IMR-90 (cell line): ENCODE data around the gene NPM1. TPM values are rescaled to one million over a fixed set of nuclear protein-coding genes. Genes with fewer than 3 reads are reported as not detected.

Experiments used
- ATAC-seq: fragments of 200-7000 bp; cut with Tn5 transposase; 2 replicates; pipeline ENCODE4 v1.9.1; 2020; ENCODE audit warnings: low read depth, mild to moderate bottlenecking, moderate library complexity
- BruUV-seq: library from RNA; stranded (reverse); fragments of 400-500 nt; replicated peaks from 2 replicates; lab custom pipeline; 2021; lab: Mats Ljungman, UMichigan
- CTCF ChIA-PET: fragments of 300-600 bp; formaldehyde crosslinking; extraction: SDS; loops from one replicate; lab custom pipeline; 2021; ENCODE audit warnings: antibody characterized with exemption; lab: Yijun Ruan, JAX
- POLR2A ChIA-PET: fragments of 300-600 bp; sonication (Branson Sonifier 250); formaldehyde crosslinking; loops from one replicate; lab custom pipeline; 2022; ENCODE audit warnings: antibody characterized with exemption; ENCODE audit not compliant: unreplicated experiment; lab: Charles Lee
- DNase-seq: peaks from one replicate; pipeline ENCODE4 v3.0.0; 2013
- H2AFZ ChIP-seq: replicated peaks from 2 replicates; pipeline ENCODE3; 2013; ENCODE audit warnings: low read length, mild to moderate bottlenecking; ENCODE audit not compliant: poor library complexity
- H2AK5ac ChIP-seq: 2 replicates; pipeline ENCODE4 v1.6.1; 2013; ENCODE audit warnings: low read depth, low read length, inconsistent platforms
- H2AK9ac ChIP-seq: replicated peaks from 2 replicates; pipeline ENCODE3; 2013; ENCODE audit warnings: mild to moderate bottlenecking, low read depth, low read length, moderate library complexity; ENCODE audit not compliant: poor library complexity
- H2BK120ac ChIP-seq: 2 replicates; pipeline ENCODE4 v1.6.1; 2013; ENCODE audit warnings: low read depth, low read length, inconsistent platforms
- H2BK15ac ChIP-seq: 3 replicates; pipeline ENCODE4 v1.6.1; 2013; ENCODE audit warnings: low read depth, low read length, inconsistent platforms
- H2BK20ac ChIP-seq: 2 replicates; pipeline ENCODE4 v1.6.1; 2013; ENCODE audit warnings: low read depth, mild to moderate bottlenecking, inconsistent platforms, low read length, moderate library complexity
- H2BK5ac ChIP-seq: 2 replicates; pipeline ENCODE4 v1.6.1; 2013; ENCODE audit warnings: mild to moderate bottlenecking, low read depth, low read length, inconsistent platforms; ENCODE audit not compliant: poor library complexity, severe bottlenecking
- H3K14ac ChIP-seq: replicated peaks from 2 replicates; pipeline ENCODE4 v1.6.1; 2013; ENCODE audit warnings: low read depth, low read length, inconsistent platforms
- H3K18ac ChIP-seq: 2 replicates; pipeline ENCODE4 v1.6.1; 2013; ENCODE audit warnings: low read depth, low read length, control low read depth
- H3K23ac ChIP-seq: 2 replicates; pipeline ENCODE4 v1.6.1; 2013; ENCODE audit warnings: low read depth, low read length, inconsistent platforms
- H3K27ac ChIP-seq: 2 replicates; pipeline ENCODE4 v1.5.1; 2013; ENCODE audit warnings: mild to moderate bottlenecking, control low read depth, low read length; ENCODE audit not compliant: insufficient read depth
- H3K27me3 ChIP-seq: 2 replicates; pipeline ENCODE4 v1.6.1; 2013; ENCODE audit warnings: low read length; ENCODE audit not compliant: control insufficient read depth, insufficient read depth
- H3K36me3 ChIP-seq: 2 replicates; pipeline ENCODE4 v1.6.1; 2013; ENCODE audit warnings: low read length, mixed read lengths; ENCODE audit not compliant: control insufficient read depth, insufficient read depth
- H3K4ac ChIP-seq: 2 replicates; pipeline ENCODE4 v1.6.1; 2013; ENCODE audit warnings: low read depth, low read length, inconsistent platforms
- H3K4me1 ChIP-seq: 2 replicates; pipeline ENCODE4 v1.6.1; 2013; ENCODE audit warnings: low read length, mixed read lengths; ENCODE audit not compliant: control insufficient read depth, insufficient read depth
- H3K4me2 ChIP-seq: 2 replicates; pipeline ENCODE4 v1.6.1; 2013; ENCODE audit warnings: low read depth, mild to moderate bottlenecking, control low read depth, low read length, moderate library complexity
- H3K4me3 ChIP-seq: 2 replicates; pipeline ENCODE4 v1.5.1; 2013; ENCODE audit warnings: low read depth, mild to moderate bottlenecking, control low read depth, low read length, moderate library complexity; ENCODE audit not compliant: insufficient read depth
- H3K56ac ChIP-seq: 2 replicates; pipeline ENCODE4 v1.6.1; 2013; ENCODE audit warnings: low read length, inconsistent platforms; ENCODE audit not compliant: insufficient read depth; ENCODE audit errors: extremely low read depth
- H3K79me1 ChIP-seq, 2 experiments: 2 replicates each; pipeline ENCODE4 v1.6.1; 2013; ENCODE audit warnings: low read length in 2 of 2, inconsistent platforms in 1 of 2, low read depth in 1 of 2
- H3K9ac ChIP-seq: 2 replicates; pipeline ENCODE4 v1.6.1; 2013; ENCODE audit warnings: low read depth, low read length, control low read depth
- H3K9me1 ChIP-seq: 2 replicates; pipeline ENCODE4 v1.6.1; 2013; ENCODE audit warnings: low read length, inconsistent platforms; ENCODE audit not compliant: insufficient read depth
- H3K9me3 ChIP-seq: 2 replicates; pipeline ENCODE4 v1.6.1; 2013; ENCODE audit warnings: low read length; ENCODE audit not compliant: control insufficient read depth, insufficient read depth
- H4K20me1 ChIP-seq: 2 replicates; pipeline ENCODE4 v1.6.1; 2013; ENCODE audit warnings: low read length, inconsistent platforms; ENCODE audit not compliant: insufficient read depth
- H4K5ac ChIP-seq: 2 replicates; pipeline ENCODE4 v1.6.1; 2013; ENCODE audit warnings: mild to moderate bottlenecking, low read depth, low read length, control low read depth
- H4K8ac ChIP-seq, 2 experiments: 2 replicates each; pipeline ENCODE4 v1.6.1; 2013; ENCODE audit warnings: low read depth in 2 of 2, low read length in 2 of 2, control low read depth in 1 of 2, inconsistent platforms in 1 of 2
- H4K91ac ChIP-seq: 2 replicates; pipeline ENCODE4 v1.6.1; 2013; ENCODE audit warnings: low read depth, low read length, inconsistent platforms; ENCODE audit not compliant: insufficient read depth
- BHLHE40 ChIP-seq: fragments of 150-350 bp; IDR thresholded peaks from 2 replicates; pipeline ENCODE4 v1.6.1; 2016; ENCODE audit warnings: mild to moderate bottlenecking, low read depth, low read length
- FOS ChIP-seq: fragments of 150-350 bp; IDR thresholded peaks from 2 replicates; pipeline ENCODE4 v1.6.1; 2016; ENCODE audit warnings: low read depth, low read length
- NFE2L2 ChIP-seq: fragments of 150-350 bp; IDR thresholded peaks from 2 replicates; pipeline ENCODE4 v1.6.1; 2016; ENCODE audit warnings: low read depth, mild to moderate bottlenecking, low read length
- RFX5 ChIP-seq: IDR thresholded peaks from 2 replicates; pipeline ENCODE4 v1.8.0; 2012; ENCODE audit warnings: low read depth, mild to moderate bottlenecking, low read length, moderate library complexity
- dilution Hi-C: fragments of 300-500 bp; cut with HindIII; formaldehyde crosslinking; loops from one replicate; pipeline ENCODE4 v1.14.3; 2018; ENCODE audit warnings: low sequenced_read_pairs; ENCODE audit not compliant: unreplicated experiment
- in situ Hi-C: fragments of 300-500 bp; cut with MboI; formaldehyde crosslinking; loops from 3 replicates; pipeline ENCODE4 v1.14.3; 2019; ENCODE audit warnings: low sequenced_read_pairs, inconsistent platforms, mixed read lengths
- intact Hi-C: fragments of 100-400 bp; cut with micrococcal nuclease; formaldehyde crosslinking; loops from 2 replicates; pipeline ENCODE4 v1.10.0; 2022
- polyA plus RNA-seq, 3 experiments: library from polyadenylated mRNA; depleted of rRNA; stranded (reverse); fragments of >200 nt; gene quantifications; 2 replicates each; pipeline ENCODE4 v1.2.3, GENCODE V29; 2012; ENCODE audit warnings: low replicate concordance in 1 of 3
- total RNA-seq: library from RNA; depleted of rRNA; stranded (reverse); fragments of >200 nt; gene quantifications from 2 replicates; pipeline ENCODE4 v1.2.3, GENCODE V29; 2012
- TF ChIP-seq, protein P1 (sequence below): fragments of 150-350 bp; IDR thresholded peaks from 2 replicates; pipeline ENCODE4 v1.6.1; 2016; ENCODE audit warnings: low read depth, mild to moderate bottlenecking, low read length, moderate library complexity, borderline replicate concordance
- TF ChIP-seq, protein P2 (sequence below): fragments of 150-350 bp; IDR thresholded peaks from 2 replicates; pipeline ENCODE4 v1.6.1; 2017; ENCODE audit warnings: mild to moderate bottlenecking, antibody characterized with exemption, low read length, low read depth

The NPM1 gene
- total and polyA plus RNA-seq, 2 of the 4 experiments (the other 2 are of a cell fraction) = 856 to 929 TPM

DNA sequence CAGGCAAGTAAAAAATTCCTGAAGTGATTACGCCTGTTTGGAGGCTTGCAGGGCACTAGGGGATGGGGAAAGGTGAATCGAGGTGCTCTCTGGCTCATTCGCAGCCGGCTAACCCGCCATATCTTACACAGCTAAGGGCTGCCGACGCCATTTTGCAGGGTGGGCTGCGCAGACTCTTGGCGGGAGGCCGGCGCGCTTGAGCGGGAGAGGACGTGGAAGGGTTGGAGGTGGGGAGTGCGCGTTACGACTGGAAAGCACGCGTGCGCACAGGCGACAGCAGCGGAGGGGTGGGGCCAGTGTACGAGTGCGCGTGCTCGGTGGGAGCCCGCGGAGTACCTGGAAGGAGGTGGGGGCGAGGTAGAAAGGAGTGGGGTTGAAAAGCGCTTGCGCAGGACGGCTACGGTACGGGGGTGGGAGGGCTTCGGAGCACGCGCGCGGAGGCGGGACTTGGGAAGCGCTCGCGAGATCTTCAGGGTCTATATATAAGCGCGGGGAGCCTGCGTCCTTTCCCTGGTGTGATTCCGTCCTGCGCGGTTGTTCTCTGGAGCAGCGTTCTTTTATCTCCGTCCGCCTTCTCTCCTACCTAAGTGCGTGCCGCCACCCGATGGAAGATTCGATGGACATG is at the start of gene NPM1 (continued):
- no peak for TF ChIP-seq RFX5
- TF ChIP-seq, protein P1, sequence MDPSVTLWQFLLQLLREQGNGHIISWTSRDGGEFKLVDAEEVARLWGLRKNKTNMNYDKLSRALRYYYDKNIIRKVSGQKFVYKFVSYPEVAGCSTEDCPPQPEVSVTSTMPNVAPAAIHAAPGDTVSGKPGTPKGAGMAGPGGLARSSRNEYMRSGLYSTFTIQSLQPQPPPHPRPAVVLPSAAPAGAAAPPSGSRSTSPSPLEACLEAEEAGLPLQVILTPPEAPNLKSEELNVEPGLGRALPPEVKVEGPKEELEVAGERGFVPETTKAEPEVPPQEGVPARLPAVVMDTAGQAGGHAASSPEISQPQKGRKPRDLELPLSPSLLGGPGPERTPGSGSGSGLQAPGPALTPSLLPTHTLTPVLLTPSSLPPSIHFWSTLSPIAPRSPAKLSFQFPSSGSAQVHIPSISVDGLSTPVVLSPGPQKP = no peak

DNA sequence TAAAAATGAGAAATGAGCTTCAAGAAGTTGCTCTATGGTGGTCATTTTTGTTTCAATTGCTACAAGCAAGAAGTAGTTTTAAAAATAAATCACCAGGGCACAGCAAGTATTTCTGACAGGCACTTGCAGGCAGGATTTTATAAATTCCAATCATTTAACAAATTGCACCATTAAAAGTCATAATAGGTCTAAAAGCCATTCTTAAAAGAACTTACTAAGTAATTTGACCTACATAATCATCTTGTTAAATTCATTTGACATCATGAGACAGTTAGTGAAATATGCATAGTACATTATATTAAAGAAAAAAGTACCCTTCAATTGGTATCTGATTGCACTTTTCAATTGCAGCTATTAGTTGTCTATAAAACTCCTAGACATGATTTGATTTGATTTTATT is 47.6 kb upstream of the NPM1 start:
- Histone ChIP-seq H4K91ac (no peak overlapping the region), H3K23ac (no peak overlapping the region), H2AK9ac (no peak overlapping the region), H4K8ac (no peak overlapping the region), H3K18ac (no peak overlapping the region), H3K4ac (no peak overlapping the region), H3K79me1 (no peaks in the 10 kb centered on the region), H2BK20ac (no peak overlapping the region), H3K4me1 (no peaks in the 10 kb centered on the region), H3K14ac (no peak overlapping the region), H3K56ac (no peak overlapping the region), H2BK15ac (no peak overlapping the region), H3K9me1 (no peaks in the 10 kb centered on the region), H2AFZ (no peak overlapping the region), H3K36me3 (no peaks in the 10 kb centered on the region), H3K4me2 (no peak overlapping the region), H3K27me3 (peaks cover 15% of the 10 kb centered on the region), H3K9me3 (no peaks in the 10 kb centered on the region), H3K27ac (no peak overlapping the region), H4K5ac (no peak overlapping the region), H3K4me3 (no peak overlapping the region), H3K9ac (no peak overlapping the region), H2AK5ac (no peak overlapping the region), H2BK120ac (no peak overlapping the region), H2BK5ac (no peak overlapping the region), H4K20me1 (no peaks in the 10 kb centered on the region)
- dilution Hi-C loops (no loop called here), in situ Hi-C loops (loop anchor here (5.0 to 25.0 kb wide), 2 partner anchors 353 to 528 kb away; no protein-coding TSS in a partner anchor), intact Hi-C loops (loop anchor here (5.0 kb wide), 1 partner anchor 703 kb away; no protein-coding TSS in a partner anchor)
- ATAC-seq (no peak), DNase-seq (no peak)
- CTCF ChIA-PET = no interaction called here
- BruUV-seq = no TSS peak
- TF ChIP-seq NFE2L2 (no peak), FOS (no peak), BHLHE40 (no peak)
- TF ChIP-seq, protein P2, sequence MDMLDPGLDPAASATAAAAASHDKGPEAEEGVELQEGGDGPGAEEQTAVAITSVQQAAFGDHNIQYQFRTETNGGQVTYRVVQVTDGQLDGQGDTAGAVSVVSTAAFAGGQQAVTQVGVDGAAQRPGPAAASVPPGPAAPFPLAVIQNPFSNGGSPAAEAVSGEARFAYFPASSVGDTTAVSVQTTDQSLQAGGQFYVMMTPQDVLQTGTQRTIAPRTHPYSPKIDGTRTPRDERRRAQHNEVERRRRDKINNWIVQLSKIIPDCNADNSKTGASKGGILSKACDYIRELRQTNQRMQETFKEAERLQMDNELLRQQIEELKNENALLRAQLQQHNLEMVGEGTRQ = no peak
- POLR2A ChIA-PET = no interaction called here
